ENCODE results near the gene TMTC2.

DNA sequence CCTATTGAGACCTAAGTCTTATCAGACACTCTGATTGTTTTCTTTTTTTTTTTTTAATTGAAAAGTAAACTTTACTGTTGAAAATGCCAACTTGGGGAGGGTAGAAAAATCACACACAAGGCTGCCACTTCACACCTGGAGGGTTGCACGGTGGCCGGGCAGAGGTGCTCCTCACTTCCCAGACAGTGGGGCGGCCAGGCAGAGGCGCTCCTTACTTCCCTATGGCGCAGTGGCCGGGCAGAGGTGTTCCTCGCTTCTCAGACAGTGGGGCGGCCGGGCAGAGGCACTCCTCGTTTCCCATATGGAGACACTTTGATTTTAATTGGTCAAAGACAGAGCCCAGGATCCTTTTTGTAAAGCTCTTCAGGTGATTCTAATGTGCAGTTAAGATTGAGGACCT, 399.3 kb downstream of the TMTC2 start:
- no peak for TF ChIP-seq POLR2A (IDR thresholded peaks at IDR 0.05)
- TF ChIP-seq, protein P1, sequence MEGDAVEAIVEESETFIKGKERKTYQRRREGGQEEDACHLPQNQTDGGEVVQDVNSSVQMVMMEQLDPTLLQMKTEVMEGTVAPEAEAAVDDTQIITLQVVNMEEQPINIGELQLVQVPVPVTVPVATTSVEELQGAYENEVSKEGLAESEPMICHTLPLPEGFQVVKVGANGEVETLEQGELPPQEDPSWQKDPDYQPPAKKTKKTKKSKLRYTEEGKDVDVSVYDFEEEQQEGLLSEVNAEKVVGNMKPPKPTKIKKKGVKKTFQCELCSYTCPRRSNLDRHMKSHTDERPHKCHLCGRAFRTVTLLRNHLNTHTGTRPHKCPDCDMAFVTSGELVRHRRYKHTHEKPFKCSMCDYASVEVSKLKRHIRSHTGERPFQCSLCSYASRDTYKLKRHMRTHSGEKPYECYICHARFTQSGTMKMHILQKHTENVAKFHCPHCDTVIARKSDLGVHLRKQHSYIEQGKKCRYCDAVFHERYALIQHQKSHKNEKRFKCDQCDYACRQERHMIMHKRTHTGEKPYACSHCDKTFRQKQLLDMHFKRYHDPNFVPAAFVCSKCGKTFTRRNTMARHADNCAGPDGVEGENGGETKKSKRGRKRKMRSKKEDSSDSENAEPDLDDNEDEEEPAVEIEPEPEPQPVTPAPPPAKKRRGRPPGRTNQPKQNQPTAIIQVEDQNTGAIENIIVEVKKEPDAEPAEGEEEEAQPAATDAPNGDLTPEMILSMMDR (IDR thresholded peaks at IDR 0.05): no peak

Data from testis (tissue), 2 donors.